Suprapubic skin (tissue), 3 donors: Measurements from ENCODE around the gene NPC1L1.

Experiments
- CTCF ChIP-seq, 2 donors: fragments of 200-600 bp in 1 of 2; fragments of 450-650 bp in 1 of 2; sonication (generic) in 1 of 2; IDR thresholded peaks; one replicate each; pipeline ENCODE4 v1.5.1; 2016 to 2019; ENCODE audit warnings: antibody characterized with exemption in 2 of 2, mild to moderate bottlenecking in 1 of 2, moderate library complexity in 1 of 2
- POLR2A ChIP-seq, 2 donors: fragments of 450-650 bp; IDR thresholded peaks; one replicate each; pipeline ENCODE4 v1.6.1; 2017; ENCODE audit warnings: antibody characterized with exemption in 2 of 2, mild to moderate bottlenecking in 2 of 2, moderate library complexity in 2 of 2

GRCh38 chr7:44498230-44498954 lies 42.7 kb downstream of the NPC1L1 start:
- no peak for TF ChIP-seq CTCF (IDR thresholded peaks at IDR 0.05)
- TF ChIP-seq POLR2A (IDR thresholded peaks at IDR 0.05), result no peak
